ENCODE results near the gene TMED6. TPM values are rescaled to one million over a fixed set of nuclear protein-coding genes. Genes with fewer than 3 reads are reported as not detected.
A peak's percentile ranks its signal among the peaks of the same experiment; 100 is the strongest.

TMED6 gene
- total RNA-seq, 2 experiments from 2014 or later = 1.5 to 2.1 TPM

DNA sequence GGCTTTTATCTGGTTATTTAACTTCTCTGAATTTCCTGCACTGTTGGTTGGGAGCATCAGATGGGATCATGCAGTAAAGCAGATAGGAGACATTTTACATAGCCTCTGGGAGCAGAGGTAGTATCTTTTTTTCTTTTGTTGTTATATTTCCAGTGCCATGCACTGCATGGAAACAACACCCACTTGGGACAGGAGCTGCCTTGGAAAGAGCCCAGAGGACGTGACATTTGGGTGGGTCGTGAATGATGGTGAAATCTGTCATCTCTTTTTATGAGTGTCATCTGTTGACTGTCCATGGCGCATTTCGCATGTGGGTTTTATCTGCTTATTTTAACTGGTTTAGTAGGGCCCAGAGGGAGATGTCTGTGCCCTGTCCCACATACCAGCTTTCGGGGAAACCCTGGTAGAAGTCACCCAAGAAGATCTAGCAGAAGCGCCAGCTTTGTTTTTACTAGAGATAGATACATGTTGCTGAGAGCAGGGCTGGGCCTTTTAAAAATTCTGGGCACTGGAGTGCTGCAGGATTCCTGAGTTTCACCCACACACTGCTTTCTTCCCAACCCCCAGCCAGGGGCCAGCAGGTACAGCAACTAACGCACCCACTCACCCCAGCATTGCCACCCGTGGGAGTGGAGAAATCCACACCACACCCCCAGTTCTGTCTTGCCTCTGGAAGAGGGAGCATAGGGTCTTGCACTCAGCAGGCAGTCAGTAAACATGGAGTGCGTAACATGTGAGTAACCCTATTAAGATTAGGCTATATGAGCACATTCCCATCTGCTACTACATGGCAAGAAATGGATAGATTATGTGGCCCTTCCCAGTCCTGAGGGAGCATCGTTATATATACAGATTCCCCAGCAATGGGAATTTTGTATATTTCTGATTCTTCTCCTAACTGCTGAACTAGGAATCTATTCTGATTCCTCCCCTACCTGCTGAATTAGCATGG lies 42.6 kb upstream of the TMED6 start:
- POLR2A ChIA-PET = interaction anchor here (1.3 kb wide), 1 partner anchor 8 kb away, joined by 4 read pairs; the partner anchor contains the start of gene TERF2
- ATAC-seq (ENCODE audit: poor library complexity) = no peak

DNA sequence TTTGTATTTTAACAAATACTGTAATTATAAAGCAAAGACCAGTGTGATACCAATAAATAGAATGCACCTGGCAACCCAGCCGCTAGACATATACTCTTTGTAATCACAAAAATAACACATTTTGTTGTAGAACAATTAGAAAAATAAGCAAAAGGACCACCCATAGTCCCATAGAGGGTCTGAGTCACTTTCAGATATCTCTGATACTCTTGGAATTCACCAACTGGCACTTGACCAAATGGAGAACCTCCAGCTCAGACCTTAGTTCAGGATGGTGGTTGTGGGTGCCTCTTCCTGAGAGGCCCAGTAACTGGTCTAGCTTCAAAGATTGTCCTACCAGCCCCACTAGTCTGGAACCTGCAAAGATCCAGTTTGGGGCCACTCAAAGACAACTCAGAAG lies 35.0 kb upstream of the TMED6 start:
- TF ChIP-seq, protein P1, sequence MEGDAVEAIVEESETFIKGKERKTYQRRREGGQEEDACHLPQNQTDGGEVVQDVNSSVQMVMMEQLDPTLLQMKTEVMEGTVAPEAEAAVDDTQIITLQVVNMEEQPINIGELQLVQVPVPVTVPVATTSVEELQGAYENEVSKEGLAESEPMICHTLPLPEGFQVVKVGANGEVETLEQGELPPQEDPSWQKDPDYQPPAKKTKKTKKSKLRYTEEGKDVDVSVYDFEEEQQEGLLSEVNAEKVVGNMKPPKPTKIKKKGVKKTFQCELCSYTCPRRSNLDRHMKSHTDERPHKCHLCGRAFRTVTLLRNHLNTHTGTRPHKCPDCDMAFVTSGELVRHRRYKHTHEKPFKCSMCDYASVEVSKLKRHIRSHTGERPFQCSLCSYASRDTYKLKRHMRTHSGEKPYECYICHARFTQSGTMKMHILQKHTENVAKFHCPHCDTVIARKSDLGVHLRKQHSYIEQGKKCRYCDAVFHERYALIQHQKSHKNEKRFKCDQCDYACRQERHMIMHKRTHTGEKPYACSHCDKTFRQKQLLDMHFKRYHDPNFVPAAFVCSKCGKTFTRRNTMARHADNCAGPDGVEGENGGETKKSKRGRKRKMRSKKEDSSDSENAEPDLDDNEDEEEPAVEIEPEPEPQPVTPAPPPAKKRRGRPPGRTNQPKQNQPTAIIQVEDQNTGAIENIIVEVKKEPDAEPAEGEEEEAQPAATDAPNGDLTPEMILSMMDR (IDR thresholded peaks at IDR 0.05) = no peak
- no peaks in the 10 kb centered on the region for H3K9me3 ChIP-seq (ENCODE audit: control insufficient read depth in 1 of 2, insufficient read depth in 1 of 2, low read length in 2 of 2)
- intact Hi-C loops (cut with DNase I, micrococcal nuclease) = loop anchor here (2.0 to 10.0 kb wide), 3 partner anchors 38 to 544 kb away; partner anchors contain the start of genes COG8 (in 1 of the 2), CYB5B (in 1 of the 2), NIP7 (in 1 of the 2) and PDF (in 1 of the 2)
- no peaks in the 10 kb centered on the region for H3K27me3 ChIP-seq (ENCODE audit: control insufficient read depth in 1 of 2, insufficient read depth in 2 of 2, low read length in 2 of 2)
- Mint-ChIP-seq H3K27ac (peak overlapping the region; percentile 95), H3K4me1 (ENCODE audit: low read depth) (peaks cover 34% of the 10 kb centered on the region), H3K4me3 (peak overlapping the region; percentile 90), H3K9me3 (no peaks in the 10 kb centered on the region), H3K27me3 (no peaks in the 10 kb centered on the region), H3K36me3 (ENCODE audit: low read depth) (peaks cover 38% of the 10 kb centered on the region)
- peaks cover 20% of the 10 kb centered on the region for H3K4me1 ChIP-seq (ENCODE audit: insufficient read depth, low read length)
- no peak overlapping the region for H3K4me3 ChIP-seq (ENCODE audit: low read length)
- ChIA-PET POLR2A (interaction anchor here (0.6 to 2.1 kb wide), 6 partner anchors 8 to 375 kb away, joined by 3 to 7 read pairs (median 4); partner anchors contain the start of genes PDF and WWP2), CTCF (interaction anchor here (1.6 kb wide), 1 partner anchor 9 kb away, joined by 5 read pairs; no protein-coding TSS in a partner anchor)
- DNase-seq (no peak), ATAC-seq (ENCODE audit: poor library complexity) (no peak)
- peaks cover 30% of the 10 kb centered on the region for H3K36me3 ChIP-seq (ENCODE audit: insufficient read depth, low read length)
- no peak overlapping the region for H3K27ac ChIP-seq (ENCODE audit: low read depth in 1 of 2, low read length in 2 of 2)

More for the DNA sequence above, 42.6 kb upstream of the TMED6 start:
- CTCF ChIA-PET = no interaction called here
- no peak overlapping the region for H3K4me3 ChIP-seq (ENCODE audit: low read length)
- H3K4me1 ChIP-seq (ENCODE audit: insufficient read depth, low read length) = peaks cover 3% of the 10 kb centered on the region
- H3K27ac Mint-ChIP-seq = no peak overlapping the region
- peaks cover 6% of the 10 kb centered on the region for H3K4me1 Mint-ChIP-seq (ENCODE audit: low read depth)
- no peak overlapping the region for H3K4me3 Mint-ChIP-seq
- no peaks in the 10 kb centered on the region for H3K27me3 Mint-ChIP-seq
- no peak for DNase-seq
- no peaks in the 10 kb centered on the region for H3K36me3 ChIP-seq (ENCODE audit: insufficient read depth, low read length)
- TF ChIP-seq, protein P1 (IDR thresholded peaks at IDR 0.05) = no peak
- H3K9me3 Mint-ChIP-seq = no peaks in the 10 kb centered on the region
- H3K36me3 Mint-ChIP-seq (ENCODE audit: low read depth) = no peaks in the 10 kb centered on the region
- H3K27me3 ChIP-seq (ENCODE audit: control insufficient read depth in 1 of 2, insufficient read depth in 2 of 2, low read length in 2 of 2) = no peaks in the 10 kb centered on the region
- intact Hi-C loops (cut with DNase I, micrococcal nuclease) = loop anchor here (2.0 to 10.0 kb wide), 5 partner anchors 251 to 1261 kb away; no protein-coding TSS in a partner anchor
- H3K27ac ChIP-seq (ENCODE audit: low read depth in 1 of 2, low read length in 2 of 2) = no peak overlapping the region
- H3K9me3 ChIP-seq (ENCODE audit: control insufficient read depth in 1 of 2, insufficient read depth in 1 of 2, low read length in 2 of 2) = no peaks in the 10 kb centered on the region

DNA sequence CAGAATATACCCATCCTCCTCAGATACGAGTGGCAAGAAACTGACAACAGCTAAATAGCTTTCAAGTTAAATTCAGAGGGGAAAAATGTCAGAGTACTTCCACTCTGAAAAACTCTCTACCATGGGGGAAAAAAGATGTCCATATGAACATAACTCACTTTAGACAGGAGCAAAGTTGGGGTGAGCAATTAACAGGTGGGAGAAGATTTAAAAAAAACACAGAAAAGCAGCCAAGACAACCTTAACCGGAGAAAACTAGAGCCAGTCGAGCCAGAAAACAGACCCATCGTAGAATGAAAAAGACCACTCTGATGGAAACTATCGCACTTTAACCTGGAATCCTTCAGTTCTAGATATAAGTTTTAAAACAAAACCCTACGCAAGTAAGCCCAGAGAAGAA lies 33.4 kb upstream of the TMED6 start:
- no peak for DNase-seq
- H3K4me3 ChIP-seq (ENCODE audit: low read length) = peak overlapping the region; percentile 67

More for the DNA sequence above, 33.4 kb upstream of the TMED6 start:
- peak overlapping the region; percentile 65 to 80 for H3K27ac ChIP-seq (ENCODE audit: low read depth in 1 of 2, low read length in 2 of 2)
- ChIA-PET POLR2A (interaction anchor here (0.6 to 2.1 kb wide), 12 partner anchors 11 to 1052 kb away, joined by 3 to 7 read pairs (median 4); partner anchors contain the start of genes PDF, UTP4 and WWP2), CTCF (interaction anchor here (1.0 to 1.3 kb wide), 2 partner anchors 46 to 1568 kb away, joined by 4 read pairs; partner anchors contain the start of gene COG8)
- peaks cover 39% of the 10 kb centered on the region for H3K36me3 ChIP-seq (ENCODE audit: insufficient read depth, low read length)
- no peaks in the 10 kb centered on the region for H3K27me3 ChIP-seq (ENCODE audit: control insufficient read depth in 1 of 2, insufficient read depth in 2 of 2, low read length in 2 of 2)
- no peaks in the 10 kb centered on the region for H3K9me3 ChIP-seq (ENCODE audit: control insufficient read depth in 1 of 2, insufficient read depth in 1 of 2, low read length in 2 of 2)
- H3K4me1 ChIP-seq (ENCODE audit: insufficient read depth, low read length) = peaks cover 20% of the 10 kb centered on the region
- Mint-ChIP-seq H3K4me3 (peak overlapping the region; percentile 95), H3K27ac (peak overlapping the region; percentile 95), H3K27me3 (no peaks in the 10 kb centered on the region), H3K36me3 (ENCODE audit: low read depth) (peaks cover 50% of the 10 kb centered on the region), H3K4me1 (ENCODE audit: low read depth) (peaks cover 34% of the 10 kb centered on the region), H3K9me3 (no peaks in the 10 kb centered on the region)
- intact Hi-C loops (cut with DNase I, micrococcal nuclease) = loop anchor here (2.0 to 10.0 kb wide), 3 partner anchors 44 to 543 kb away; partner anchors contain the start of genes COG8 (in 1 of the 2), NIP7 (in 1 of the 2), PDF (in 1 of the 2) and TANGO6 (in 1 of the 2)
- TF ChIP-seq, protein P1 (IDR thresholded peaks at IDR 0.05) = no peak
- no peak for ATAC-seq (ENCODE audit: poor library complexity)
